Measurements from ENCODE around the gene NCK2.

DNA sequence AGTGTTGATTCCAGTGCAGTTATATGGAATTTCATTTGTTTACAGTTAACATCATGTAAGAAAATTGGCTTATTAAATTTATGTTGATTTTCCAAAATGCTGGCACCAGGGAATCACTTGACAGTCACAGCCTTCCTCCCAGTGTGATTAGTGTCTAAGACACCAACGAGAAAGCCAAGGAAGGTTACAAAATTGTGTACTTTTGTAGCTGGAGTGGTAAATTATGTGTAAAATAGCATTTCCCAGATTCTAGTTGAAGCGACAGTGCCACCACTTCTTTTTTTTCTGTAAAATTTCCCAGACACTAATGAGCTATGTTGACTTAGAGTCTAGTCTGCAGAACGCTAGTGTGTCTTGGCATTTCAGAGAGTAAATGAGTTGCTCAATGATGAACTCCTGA is 101.3 kb downstream of the NCK2 start:
- TF ChIP-seq, protein P1, sequence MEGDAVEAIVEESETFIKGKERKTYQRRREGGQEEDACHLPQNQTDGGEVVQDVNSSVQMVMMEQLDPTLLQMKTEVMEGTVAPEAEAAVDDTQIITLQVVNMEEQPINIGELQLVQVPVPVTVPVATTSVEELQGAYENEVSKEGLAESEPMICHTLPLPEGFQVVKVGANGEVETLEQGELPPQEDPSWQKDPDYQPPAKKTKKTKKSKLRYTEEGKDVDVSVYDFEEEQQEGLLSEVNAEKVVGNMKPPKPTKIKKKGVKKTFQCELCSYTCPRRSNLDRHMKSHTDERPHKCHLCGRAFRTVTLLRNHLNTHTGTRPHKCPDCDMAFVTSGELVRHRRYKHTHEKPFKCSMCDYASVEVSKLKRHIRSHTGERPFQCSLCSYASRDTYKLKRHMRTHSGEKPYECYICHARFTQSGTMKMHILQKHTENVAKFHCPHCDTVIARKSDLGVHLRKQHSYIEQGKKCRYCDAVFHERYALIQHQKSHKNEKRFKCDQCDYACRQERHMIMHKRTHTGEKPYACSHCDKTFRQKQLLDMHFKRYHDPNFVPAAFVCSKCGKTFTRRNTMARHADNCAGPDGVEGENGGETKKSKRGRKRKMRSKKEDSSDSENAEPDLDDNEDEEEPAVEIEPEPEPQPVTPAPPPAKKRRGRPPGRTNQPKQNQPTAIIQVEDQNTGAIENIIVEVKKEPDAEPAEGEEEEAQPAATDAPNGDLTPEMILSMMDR (IDR thresholded peaks at IDR 0.05 in 2 of 3, conservative IDR thresholded peaks at IDR 0.05 in 1 of 3; ENCODE audit: borderline replicate concordance in 1 of 3, insufficient read depth in 1 of 3, low read depth in 2 of 3, low read length in 2 of 3): no peak
- TF ChIP-seq TCF7L2 (IDR thresholded peaks at IDR 0.05; ENCODE audit: borderline replicate concordance, extremely low read depth, insufficient read depth, insufficient read length) (no peak), SP1 (IDR thresholded peaks at IDR 0.05; ENCODE audit: low read depth) (no peak), JUND (IDR thresholded peaks at IDR 0.05) (no peak), CEBPB (IDR thresholded peaks at IDR 0.05; ENCODE audit: low read depth) (no peak), CBX3 (IDR thresholded peaks at IDR 0.05; ENCODE audit: low read depth) (no peak), FOSL1 (IDR thresholded peaks at IDR 0.05; ENCODE audit: low read depth) (no peak), POLR2AphosphoS5 (IDR thresholded peaks at IDR 0.05; ENCODE audit: low read depth, low read length) (no peak), RAD21 (IDR thresholded peaks at IDR 0.05; ENCODE audit: low read depth) (no peak), POLR2A (IDR thresholded peaks at IDR 0.05; ENCODE audit: borderline replicate concordance, extremely low read depth, insufficient read depth, insufficient read length) (no peak)
- TF ChIP-seq, protein P2, sequence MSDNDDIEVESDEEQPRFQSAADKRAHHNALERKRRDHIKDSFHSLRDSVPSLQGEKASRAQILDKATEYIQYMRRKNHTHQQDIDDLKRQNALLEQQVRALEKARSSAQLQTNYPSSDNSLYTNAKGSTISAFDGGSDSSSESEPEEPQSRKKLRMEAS (IDR thresholded peaks at IDR 0.05): no peak
- TF ChIP-seq, protein P3, sequence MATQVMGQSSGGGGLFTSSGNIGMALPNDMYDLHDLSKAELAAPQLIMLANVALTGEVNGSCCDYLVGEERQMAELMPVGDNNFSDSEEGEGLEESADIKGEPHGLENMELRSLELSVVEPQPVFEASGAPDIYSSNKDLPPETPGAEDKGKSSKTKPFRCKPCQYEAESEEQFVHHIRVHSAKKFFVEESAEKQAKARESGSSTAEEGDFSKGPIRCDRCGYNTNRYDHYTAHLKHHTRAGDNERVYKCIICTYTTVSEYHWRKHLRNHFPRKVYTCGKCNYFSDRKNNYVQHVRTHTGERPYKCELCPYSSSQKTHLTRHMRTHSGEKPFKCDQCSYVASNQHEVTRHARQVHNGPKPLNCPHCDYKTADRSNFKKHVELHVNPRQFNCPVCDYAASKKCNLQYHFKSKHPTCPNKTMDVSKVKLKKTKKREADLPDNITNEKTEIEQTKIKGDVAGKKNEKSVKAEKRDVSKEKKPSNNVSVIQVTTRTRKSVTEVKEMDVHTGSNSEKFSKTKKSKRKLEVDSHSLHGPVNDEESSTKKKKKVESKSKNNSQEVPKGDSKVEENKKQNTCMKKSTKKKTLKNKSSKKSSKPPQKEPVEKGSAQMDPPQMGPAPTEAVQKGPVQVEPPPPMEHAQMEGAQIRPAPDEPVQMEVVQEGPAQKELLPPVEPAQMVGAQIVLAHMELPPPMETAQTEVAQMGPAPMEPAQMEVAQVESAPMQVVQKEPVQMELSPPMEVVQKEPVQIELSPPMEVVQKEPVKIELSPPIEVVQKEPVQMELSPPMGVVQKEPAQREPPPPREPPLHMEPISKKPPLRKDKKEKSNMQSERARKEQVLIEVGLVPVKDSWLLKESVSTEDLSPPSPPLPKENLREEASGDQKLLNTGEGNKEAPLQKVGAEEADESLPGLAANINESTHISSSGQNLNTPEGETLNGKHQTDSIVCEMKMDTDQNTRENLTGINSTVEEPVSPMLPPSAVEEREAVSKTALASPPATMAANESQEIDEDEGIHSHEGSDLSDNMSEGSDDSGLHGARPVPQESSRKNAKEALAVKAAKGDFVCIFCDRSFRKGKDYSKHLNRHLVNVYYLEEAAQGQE (IDR thresholded peaks at IDR 0.05; ENCODE audit: low read depth): no peak
